ENCODE data around the gene FGF8.
"Not testable (repeated sequence)": the region's sequence is repeated elsewhere in the genome, so short reads cannot be mapped to it uniquely, and the experiment has no call there.

Gene FGF8, protein sequence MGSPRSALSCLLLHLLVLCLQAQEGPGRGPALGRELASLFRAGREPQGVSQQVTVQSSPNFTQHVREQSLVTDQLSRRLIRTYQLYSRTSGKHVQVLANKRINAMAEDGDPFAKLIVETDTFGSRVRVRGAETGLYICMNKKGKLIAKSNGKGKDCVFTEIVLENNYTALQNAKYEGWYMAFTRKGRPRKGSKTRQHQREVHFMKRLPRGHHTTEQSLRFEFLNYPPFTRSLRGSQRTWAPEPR

DNA sequence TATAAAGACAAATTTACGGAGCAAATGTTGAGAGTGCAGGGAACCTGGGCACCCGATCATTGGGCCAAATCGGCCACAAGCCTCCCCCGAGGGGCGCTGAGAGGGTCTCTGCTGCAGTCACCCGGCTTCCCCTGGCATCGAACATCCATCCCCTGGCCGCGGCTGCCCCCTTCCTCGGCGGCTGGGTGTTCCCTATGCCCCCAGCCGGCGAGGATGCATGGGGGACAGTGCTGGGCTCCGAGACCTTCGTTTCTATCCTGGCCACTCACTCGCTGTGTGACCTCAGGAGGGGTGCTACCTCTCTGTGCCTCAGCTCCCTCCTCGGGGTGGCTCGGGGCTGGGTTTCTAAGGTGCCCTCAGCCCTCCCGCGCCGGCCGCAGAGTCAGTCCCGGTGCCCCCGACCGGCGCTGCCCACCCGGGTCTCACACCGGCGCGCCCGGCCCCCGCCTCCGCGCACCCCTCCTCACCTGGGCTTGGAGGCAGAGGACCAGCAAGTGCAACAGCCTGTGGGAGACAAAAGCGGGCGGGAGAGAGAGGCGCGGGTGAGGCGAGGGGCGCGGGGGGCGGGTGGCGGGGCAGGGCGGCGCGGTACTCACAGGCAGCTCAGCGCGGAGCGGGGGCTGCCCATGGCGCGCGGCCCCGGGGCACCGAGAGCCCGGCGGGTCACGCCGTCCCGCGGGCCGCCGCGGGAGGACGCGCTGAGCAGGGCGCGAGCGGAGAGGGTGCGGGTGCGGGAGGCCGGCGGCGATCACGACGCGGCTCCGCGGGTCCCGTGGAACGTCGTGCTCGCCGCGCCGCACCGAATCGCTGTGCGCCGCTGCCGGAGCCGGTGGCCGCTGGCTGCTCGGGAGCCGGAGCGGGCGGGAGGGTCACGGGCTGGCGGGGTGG is at the start of gene FGF8:
Gene FGF8, minus strand, starts transcription at position 842 of the 888 bp plus-strand sequence. Its CDS starts 214 bp downstream, at position 628.
- no peak for DNase-seq

DNA sequence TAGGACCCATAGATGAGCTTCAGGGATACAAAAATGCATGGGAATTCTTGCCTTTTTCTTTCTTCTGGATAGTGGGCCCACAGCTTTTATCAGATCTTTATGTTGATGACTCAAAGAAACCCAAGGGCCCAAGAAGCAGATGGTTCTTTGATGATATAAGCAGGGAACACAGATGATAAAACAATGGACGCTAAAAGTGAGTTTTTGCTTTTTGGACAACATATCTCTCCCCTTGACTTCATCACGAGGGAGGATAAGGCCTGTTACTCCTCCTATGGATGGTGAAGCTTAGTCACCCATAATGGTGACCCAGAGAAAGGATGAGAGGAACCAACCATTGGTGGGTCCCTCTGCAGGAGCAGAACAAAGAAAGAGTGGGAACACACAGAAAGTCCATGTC is 48.8 kb upstream of the FGF8 start:
- no peak for DNase-seq

DNA sequence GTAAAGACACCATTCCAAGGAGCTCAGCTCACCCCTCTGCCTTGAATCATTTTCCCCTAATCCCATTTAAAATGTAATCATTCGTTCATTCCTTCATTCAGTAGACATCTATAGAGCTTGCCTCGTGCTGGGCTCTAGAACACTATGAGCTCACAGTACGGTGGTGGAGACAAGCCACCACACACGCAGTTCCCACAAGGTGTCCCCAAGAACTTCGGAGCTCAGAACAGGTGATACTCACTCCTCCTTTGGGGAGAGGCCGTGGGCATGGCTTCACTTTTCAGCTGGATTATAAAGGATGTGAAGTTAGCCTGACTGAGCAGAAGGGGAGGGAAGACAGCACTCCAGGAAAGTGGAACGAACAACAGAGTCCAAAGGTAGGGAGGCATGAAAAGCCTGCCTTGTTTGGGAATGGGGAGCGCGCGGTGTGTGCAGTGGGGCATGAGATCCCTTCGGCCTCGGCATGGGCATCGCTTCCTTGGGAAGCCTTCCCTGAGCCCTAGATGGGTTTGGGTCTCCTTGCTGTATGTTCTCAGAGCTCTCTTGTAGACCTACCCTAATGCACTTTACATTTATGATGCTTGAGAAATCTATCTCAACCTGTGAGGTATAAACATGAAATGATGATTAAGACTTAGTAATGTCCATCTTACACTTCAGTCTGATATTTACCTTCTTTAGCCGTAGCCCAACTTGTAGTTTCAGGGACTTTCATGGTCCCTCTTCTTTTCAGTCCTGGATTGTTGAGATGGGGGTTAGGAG is 43.1 kb upstream of the FGF8 start:
- DNase-seq = no peak

DNA sequence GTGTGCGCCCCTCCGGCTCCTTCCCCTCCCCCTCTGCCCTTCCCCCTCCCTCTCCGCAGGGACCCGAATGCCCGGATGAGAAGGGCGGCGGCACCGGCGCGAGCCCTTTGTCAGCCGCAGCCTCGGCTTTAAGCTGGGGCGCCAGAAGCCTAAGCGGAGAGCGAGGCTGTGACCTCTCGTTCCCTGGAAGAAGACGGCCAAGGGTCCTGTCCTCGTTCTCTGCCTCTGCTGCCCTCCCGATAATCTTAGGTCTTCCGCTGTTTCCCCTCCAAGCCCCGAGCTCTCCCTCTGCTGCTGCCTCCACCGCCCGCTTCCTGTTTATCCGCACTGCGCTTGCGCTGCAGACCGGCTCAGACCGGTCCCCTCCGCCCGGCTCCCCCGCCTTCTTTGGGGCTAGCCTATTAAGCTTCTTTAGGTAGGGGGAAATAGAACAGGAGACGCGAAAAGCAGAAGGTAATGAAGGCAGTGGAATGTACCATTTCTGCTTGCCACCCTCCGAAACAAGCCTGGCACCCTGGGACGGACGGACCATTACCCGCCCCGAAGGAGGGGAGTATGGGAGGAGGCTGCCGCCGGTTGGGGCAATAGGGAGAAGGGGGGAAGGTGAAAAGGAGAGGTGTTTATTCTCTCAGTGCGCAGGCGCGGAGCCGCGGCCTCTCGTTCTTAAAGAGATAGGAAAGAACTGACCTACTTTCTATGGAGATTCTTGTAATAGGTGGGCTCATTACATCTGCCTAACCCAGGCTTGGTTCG is 42.4 kb upstream of the FGF8 start, which contains the start of gene OGA:
Gene OGA, minus strand, starts transcription at position 326 of the 753 bp plus-strand sequence. CDS start 422 bp downstream, outside the sequence.
- DNase-seq = peak; percentile 99 to 100

DNA sequence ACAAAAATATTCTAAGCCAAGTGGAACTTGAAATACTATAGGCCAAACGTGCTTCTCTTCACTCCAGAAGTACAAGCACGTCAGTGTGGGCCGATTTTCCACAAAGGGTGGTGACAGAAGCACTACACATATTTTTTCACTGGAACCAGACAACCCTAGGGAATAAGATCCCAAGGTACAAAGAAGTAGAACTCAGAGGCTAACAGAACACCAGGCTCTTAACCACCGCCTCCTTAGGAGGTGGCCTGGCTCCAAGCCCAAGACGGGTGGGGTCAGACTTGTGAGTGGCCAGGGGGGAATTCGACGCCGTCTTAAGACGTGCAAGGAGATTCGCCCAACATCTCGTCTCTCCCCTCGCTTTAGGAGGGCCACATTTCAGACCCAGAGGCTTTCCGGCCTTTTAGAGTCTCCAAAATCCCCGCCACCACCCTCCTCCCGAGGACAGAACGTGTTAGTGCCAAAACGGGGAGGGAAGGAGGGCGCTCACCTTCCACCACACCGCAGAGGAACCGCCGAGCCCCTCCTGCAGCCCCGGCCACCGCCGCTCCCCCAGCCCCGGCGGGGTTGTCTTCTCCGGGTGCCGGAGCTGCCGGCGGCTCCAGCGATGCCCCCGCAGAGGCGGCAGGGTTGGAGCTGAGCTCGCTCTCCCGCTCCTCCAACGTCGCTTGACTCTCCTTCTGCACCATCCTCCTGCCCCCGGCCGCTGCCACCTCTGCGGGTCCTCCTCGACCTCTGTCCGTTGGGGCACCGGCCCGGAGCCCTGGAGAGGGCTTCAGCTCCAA is 41.6 kb upstream of the FGF8 start:
- DNase-seq = peak; percentile 13 to 28

DNA sequence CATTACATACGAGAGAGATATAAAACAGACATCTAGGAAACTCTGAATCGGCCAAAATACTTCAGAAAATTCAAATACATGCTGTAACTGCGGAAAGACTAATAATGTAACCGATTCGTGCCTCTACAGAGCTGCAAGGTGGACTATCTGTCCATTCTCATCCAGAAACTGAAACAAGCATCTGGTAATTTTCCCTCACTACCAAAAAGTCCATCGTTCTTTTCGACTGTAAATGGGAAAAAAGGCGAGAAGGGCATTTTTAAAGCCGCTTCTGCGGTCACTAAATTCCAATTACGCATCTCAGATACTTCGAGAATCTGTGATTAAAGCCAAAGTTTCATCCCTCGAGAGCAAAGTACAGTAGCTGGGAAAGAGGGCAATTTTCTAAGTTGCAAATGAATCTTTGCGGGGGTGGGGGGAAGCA is 41.0 kb upstream of the FGF8 start:
- no peak for DNase-seq

DNA sequence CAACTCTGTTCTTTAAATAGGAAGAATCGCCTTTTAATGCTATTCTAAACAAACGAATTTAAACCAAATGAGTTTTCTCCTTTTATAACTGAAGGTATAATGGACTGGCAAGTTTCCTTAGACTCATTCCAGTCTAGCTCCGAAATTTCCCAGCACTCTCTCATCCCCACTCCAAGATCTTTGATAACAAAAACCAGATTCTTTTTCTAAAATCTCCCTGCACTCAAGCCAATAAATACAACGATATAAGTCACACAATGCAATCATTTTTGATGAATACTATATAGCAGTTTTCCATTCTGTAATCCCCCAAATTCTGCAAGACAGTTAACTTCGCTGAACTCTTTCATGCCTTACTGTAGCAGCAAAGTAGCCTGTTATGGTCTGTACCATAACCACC is 40.5 kb upstream of the FGF8 start:
- no peak for DNase-seq

DNA sequence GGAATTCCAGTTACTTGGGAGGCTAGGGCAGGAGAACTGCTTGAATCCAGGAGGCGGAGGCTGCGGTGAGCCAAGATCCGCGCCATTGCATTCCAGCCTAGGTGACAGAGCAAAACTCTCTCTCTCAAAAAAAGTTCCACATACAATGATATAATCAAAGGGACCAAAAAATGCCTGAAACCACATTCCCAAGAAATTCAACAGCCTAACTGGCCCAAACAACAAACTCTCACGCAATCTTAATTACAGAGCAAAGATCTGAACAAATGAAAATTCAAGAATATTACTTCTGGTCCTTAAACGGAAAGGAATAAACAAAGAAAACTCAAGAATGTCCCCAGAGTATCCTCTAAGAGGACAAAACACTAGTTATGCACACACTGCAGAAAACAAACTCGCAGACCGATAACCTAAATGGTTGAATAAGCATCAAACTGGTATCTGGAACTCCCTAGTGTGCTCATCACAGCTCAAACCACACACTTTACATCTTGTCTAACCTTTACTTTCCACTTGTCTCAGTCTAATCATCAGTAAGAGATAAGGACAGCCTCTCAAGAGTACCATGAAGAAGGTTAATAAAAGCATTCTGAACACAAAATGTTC is 38.7 kb upstream of the FGF8 start:
- no peak for DNase-seq

DNA sequence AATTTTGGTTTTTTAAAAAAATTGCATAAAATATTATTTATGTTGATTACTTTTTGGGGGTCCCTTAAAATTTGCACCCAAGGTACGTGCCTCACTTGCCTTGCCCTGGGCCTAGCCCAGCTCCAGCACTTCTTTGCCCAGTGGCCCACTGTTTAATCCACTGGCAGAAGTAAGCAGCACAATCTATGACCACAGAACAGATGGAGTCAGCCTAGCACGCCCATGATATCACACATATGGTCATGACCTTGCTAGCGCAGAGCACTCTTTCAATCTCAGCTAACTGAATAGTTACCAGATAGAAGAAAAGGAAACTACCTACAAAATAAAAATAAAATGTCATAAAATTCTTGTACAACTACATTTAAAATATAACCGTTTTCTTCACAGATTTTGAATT is 36.7 kb upstream of the FGF8 start:
- DNase-seq = no peak

DNA sequence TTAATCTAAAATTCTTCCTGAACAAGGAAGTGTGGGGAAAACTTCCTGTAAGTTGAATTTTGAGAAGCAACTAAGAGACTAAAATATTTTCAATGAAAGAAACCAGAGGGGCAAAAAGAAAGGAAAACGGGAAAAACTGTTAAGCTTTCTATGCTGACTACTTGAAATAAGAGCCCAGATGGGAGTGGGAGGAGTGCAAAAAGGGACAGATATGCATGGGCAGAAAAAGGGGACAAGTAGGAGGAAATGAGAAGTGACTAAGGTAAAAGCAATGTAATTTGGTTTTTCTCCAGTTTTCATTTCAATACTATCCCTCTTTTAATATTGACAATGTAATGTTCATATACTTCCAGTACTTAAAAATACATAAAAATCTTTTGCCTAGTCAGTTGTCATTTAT is 31.2 kb upstream of the FGF8 start:
- no peak for DNase-seq

DNA sequence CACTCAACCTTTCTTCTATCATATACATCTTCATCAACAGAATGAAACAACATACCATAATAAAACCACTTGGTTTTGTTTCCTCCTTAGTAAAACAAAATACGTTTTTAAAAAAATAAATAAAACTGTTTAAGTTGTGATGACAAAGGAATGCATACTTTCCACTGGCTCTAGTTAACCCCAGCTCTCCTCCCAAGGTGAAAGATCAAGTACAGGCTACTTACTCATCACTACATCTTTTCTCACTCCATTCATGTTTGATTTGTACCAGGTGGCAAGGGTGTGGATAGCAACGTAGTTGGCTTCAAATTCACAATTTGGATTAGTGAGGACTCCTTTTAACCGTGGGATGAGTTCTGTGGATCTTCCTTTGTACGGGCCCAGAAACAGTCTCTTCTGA is 27.6 kb upstream of the FGF8 start:
- DNase-seq = no peak

DNA sequence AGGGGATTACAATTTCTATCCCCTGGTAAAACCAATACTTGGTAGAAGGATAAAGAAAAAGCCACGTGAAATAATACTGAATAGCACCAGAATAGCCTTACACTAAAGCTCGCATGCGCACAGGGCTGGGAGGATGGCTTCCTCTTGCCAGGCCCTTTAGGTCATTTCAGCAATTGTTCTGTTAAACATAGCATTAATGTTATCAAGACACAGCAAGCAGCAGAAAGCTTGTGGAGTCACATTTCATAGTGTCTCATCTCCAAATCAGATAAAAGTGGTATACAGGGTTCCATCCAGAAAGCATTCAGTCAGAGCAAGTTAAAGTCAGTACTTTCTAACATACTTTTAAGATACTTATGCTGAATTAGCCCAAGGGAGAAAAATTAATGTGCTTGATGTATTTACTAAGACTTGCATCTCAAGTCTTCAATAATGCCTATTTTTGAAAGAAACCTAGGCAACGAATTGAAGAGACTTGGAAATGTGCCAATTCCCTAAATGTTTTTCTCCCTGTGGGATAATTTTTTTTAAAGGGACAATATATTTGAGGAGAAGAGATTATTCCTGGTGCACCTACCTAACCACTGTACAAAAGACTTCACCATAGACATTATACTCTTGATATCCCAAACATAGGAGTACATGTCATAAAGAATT is 21.6 kb upstream of the FGF8 start:
- no peak for DNase-seq

DNA sequence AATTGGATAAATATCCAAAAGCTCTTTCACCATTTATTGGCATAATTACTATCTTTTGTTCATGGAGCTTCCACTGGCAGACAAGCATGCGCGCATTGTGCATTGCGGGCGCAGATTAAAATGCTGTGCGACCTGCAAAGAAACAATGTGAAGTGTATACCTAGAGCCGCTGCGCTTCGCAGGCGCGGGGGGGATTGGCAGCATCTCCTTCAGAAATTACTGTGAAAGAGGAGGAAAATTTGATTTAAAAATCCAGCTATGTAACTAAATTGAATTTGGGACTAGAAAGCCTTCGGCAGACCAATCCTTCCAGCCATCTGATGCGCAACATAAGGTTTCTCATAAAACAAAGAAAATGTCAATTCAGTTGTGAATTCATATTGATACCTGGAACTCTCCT is 17.6 kb upstream of the FGF8 start:
- no peak for DNase-seq

DNA sequence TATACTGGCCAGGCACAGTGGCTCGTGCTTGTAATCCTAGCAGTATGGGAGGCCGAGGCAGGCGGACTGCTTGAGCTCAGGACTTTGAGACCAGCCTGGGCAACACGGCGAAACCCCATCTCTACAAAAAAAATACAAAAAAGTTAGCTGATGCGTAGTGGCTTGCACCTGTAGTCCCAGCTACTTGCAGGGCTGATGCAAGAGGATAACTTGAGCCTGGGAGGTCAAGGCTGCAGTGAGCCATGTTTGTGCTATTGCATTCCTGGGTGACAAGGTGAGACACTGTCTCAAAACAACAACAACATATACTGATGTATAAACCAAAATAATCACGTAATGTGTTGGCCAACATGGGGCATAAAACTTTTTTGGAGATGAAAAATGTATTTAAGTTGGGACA is 13.8 kb upstream of the FGF8 start:
- DNase-seq = no peak

DNA sequence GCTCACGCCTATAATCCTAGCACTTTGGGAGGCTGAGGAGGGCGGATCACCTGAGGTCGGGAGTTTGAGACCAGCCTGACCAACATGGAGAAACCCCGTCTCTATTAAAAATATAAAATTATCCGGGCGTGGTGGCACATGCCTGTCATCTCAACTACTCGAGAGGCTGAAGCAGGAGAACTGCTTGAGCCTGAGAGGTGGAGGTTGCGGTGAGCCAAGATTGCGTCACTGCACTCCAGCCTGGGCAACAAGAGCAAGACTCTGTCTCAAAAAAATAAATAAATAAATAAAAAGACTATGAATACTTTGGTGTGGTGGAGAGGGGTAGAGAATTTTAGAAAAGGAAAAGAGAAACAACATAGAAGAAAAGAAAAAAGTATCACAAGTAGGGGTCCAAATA is 13.3 kb upstream of the FGF8 start:
- DNase-seq = not testable (repeated sequence)

DNA sequence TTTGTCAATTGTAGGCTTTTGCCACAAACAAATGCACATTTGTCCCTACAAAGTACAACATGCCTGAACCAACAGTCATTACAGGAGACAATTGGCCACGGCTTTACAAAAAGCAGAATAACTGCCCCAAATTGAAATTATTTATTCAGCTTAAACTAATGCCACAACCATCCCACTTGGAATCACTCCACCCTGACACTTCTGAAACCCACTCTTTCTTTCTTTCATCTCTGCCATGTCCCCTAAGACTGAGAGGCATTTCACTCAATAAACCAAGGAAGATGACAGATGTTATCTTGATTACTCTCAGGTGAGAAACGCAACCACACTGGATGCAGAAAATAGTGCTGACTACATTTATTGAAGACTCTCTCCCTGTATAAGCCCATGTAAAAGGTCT is 9.9 kb upstream of the FGF8 start:
- no peak for DNase-seq

DNA sequence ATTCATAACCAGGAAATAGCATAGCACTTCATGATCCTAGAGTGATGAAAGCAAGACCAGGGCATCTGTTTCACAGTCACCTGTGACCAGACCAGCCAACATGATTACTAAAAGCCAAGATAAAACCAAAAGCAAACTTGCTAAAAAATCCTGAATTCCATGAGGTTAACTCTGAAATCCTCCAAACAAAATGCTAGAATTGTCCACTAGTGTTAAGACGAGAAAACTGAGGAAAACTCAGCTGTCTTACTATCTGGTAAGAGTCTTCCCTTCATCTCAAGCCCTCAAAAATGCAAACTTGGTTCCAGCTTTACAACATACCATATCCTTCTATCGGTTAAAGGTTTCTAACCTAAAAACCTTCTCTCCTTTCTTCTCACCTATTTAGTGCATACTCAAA is 8.6 kb upstream of the FGF8 start:
- DNase-seq = no peak

DNA sequence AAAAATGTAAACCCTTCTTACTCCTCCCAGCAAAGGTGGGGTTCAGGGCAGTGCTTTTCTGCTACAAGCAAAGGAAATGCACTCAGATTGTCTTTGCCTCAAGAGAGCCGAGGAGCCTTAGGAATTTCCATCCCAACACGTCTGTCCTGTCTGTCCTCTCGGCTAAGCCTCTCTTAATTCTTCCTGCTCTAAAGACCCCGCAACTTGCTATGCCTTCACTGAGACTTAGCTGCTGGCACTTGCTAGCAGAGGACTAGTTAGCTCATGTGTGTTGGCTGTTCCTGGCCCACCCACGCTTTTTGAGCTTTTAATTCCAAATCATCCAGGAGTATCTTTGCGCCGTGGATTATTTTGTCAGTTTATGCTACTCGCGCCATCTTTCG is 7.8 kb upstream of the FGF8 start:
- DNase-seq = no peak

DNA sequence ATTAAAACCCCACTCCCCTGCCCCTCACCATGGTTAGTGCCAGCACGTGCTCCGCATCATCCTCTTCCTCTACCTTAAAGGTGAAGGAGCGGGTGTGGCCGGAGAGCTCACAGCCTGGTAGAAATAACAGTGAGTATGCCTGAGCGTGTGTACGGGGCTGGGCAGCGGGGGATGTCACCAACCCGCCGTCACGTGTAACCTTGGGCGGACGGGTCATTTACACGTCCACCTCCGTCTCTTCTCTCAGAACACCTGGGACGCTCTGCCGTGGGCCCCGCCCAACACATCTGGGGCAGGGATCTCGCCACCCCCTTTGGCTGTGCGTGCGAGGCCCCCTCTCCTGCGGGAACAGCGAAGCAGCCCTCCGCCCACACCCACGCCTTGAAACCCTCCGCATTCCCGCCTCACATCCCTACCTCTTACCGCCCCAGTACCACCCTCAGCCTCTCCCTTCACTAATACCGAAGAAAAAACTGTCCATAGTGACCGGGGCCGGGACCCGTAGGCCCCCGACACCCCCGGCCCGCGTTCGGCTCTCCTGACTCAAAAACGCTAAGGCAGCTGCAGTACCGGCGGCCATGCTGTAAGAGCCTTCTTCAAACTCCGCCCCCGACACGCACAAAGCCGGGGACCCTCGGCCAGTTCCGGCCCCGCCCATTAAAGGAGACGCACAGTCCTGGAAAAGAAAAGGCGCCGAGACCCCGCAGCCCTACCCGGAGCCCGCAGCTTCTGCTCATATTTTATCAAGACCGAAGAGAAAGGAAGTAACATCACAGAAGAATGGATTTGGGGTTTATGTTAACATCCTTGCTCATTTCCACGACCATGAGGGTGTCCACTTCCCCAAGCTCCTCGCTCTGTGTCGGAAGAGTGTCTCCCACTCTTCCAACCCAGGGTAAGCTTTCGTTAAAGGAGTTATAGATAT is 7.2 kb upstream of the FGF8 start, which contains the start of gene NPM3:
Gene NPM3, minus strand, starts transcription at position 636 of the 925 bp plus-strand sequence. Its CDS starts 56 bp downstream, at position 580.
- DNase-seq = peak; percentile 80 to 81

Data from CD4-positive, alpha-beta T cell treated with Interleukin-1 beta for 1 hour (primary cell).